ENCODE measurements around the gene SLC18B1.

- TF ChIP-seq RCOR1 (IDR thresholded peaks at IDR 0.05; ENCODE audit: low read length) (no peak), EP300 (IDR thresholded peaks at IDR 0.05; ENCODE audit: borderline replicate concordance in 1 of 2, low read depth in 1 of 2, low read length in 1 of 2) (no peak), ELF1 (IDR thresholded peaks at IDR 0.05) (no peak), SIN3A (IDR thresholded peaks at IDR 0.05; ENCODE audit: borderline replicate concordance, low read depth, low read length) (no peak)
Measured at GRCh38 chr6:132746048-132746447, 52.4 kb downstream of the SLC18B1 start.

Measured in SK-N-SH (cell line).